Right ventricle myocardium superior (tissue), 1 donor: ENCODE measurements around the gene RBP4. TPM values are rescaled to one million over a fixed set of nuclear protein-coding genes. Genes with fewer than 3 reads are reported as not detected.

ENCODE experiments used
- ATAC-seq: fragments of 200-7000 bp; cut with Tn5 transposase; one replicate; pipeline ENCODE4 v1.9.1; 2020; ENCODE audit warnings: mild to moderate bottlenecking; ENCODE audit not compliant: poor library complexity
- DNase-seq: peaks from one replicate; pipeline ENCODE4 v3.0.0-alpha.2; 2020
- intact Hi-C: fragments of 100-400 bp; cut with DNase I; formaldehyde crosslinking; loops from one replicate; pipeline ENCODE4 v1.11.2; 2022
- total RNA-seq: library from RNA; stranded (reverse); fragmentation: NEBNext Ultra II Directional; extraction: Animal tissue kit (Norgen Biotek cat#: 25700); gene quantifications from one replicate; pipeline ENCODE4 v1.2.1, GENCODE V29; 2021
- donor health status: DM: no; HTN: yes; CAD: no; lungs with severe emphysema.

Gene RBP4
- total RNA-seq, 1 donor from 2014 or later, result 4.9 TPM

GRCh38 chr10:93542358-93542791, 58.7 kb downstream of the RBP4 start:
- peak; percentile 97 for ATAC-seq
- peak; percentile 82 for DNase-seq
- intact Hi-C loops, result no loop called here

Other genes starting within 250 kb of the RBP4 start
- 30.4 TPM for gene MYOF, start 118.9 kb downstream of the RBP4 start, total RNA-seq
- gene CEP55, start 104.6 kb downstream of the RBP4 start, total RNA-seq, result 0.59 TPM
- gene FFAR4, start 34.6 kb downstream of the RBP4 start, total RNA-seq, result 0.16 TPM
- gene PDE6C, start 11.3 kb upstream of the RBP4 start, total RNA-seq, result not detected
- gene FRA10AC1, start 101.4 kb upstream of the RBP4 start, total RNA-seq, result 11.9 TPM
- 0.13 TPM for gene LGI1, start 156.7 kb upstream of the RBP4 start, total RNA-seq